DMS153 (cell line): ENCODE measurements around the gene LRRIQ1.

Experiments
- DNase-seq: peaks from one replicate; lab custom pipeline; 2025; lab: John Stamatoyannopoulos, UW

The LRRIQ1 gene

GRCh38 chr12:85281636-85282312, 245.6 kb downstream of the LRRIQ1 start:
- no peak for DNase-seq

GRCh38 chr12:85283560-85283959, 247.4 kb downstream of the LRRIQ1 start:
- DNase-seq: no peak
